Thymus (tissue), 11 donors: Measurements from ENCODE around the gene SLC6A18. TPM values are rescaled to one million over a fixed set of nuclear protein-coding genes. Genes with fewer than 3 reads are reported as not detected.
"Not testable (repeated sequence)": the region's sequence is repeated elsewhere in the genome, so short reads cannot be mapped to it uniquely, and the experiment has no call there.

ENCODE experiments used
- DNase-seq, 9 donors: peaks; one replicate each; pipeline ENCODE4 v3.0.0-alpha.2; 2013; ENCODE audit warnings: low spot score in 9 of 9, low read depth in 6 of 9, missing footprints in 1 of 9
- H3K27ac ChIP-seq, 2 donors: one replicate each; pipeline ENCODE4 v1.5.1; 2013; ENCODE audit warnings: control low read depth in 1 of 2, low read depth in 1 of 2, low read length in 1 of 2, mild to moderate bottlenecking in 1 of 2, moderate library complexity in 1 of 2
- H3K27me3 ChIP-seq, 2 donors: one replicate each; pipeline ENCODE4 v1.5.1; 2013; ENCODE audit warnings: low read length in 1 of 2; ENCODE audit not compliant: control insufficient read depth in 2 of 2, insufficient read depth in 1 of 2
- H3K36me3 ChIP-seq, 2 donors: one replicate each; pipeline ENCODE4 v1.5.1; 2013; ENCODE audit warnings: low read length in 1 of 2, mild to moderate bottlenecking in 1 of 2, moderate library complexity in 1 of 2; ENCODE audit not compliant: control insufficient read depth in 2 of 2, insufficient read depth in 2 of 2
- H3K4me1 ChIP-seq, 2 donors: one replicate each; pipeline ENCODE4 v1.5.1; 2013; ENCODE audit warnings: low read length in 2 of 2; ENCODE audit not compliant: control insufficient read depth in 2 of 2, insufficient read depth in 2 of 2
- H3K4me3 ChIP-seq, 2 donors: one replicate each; pipeline ENCODE4 v1.5.1; 2013; ENCODE audit warnings: low read length in 2 of 2, control low read depth in 1 of 2, mild to moderate bottlenecking in 1 of 2
- H3K9me3 ChIP-seq, 2 donors: one replicate each; pipeline ENCODE4 v1.5.1; 2013; ENCODE audit warnings: low read length in 1 of 2, mild to moderate bottlenecking in 1 of 2; ENCODE audit not compliant: control insufficient read depth in 2 of 2, insufficient read depth in 1 of 2
- WGBS: extraction: QIAGEN DNeasy Blood & Tissue Kit; methylation state at CpG from one replicate; pipeline ENCODE4 v1.1.7; 2013; 5-methylcytosine and 5-hydroxymethylcytosine counted together
- polyA plus RNA-seq: library from polyadenylated mRNA; stranded (reverse); fragments of 200-250 nt; gene quantifications from one replicate; pipeline ENCODE4 v1.2.3, GENCODE V29; 2013
- total RNA-seq: library from RNA; stranded (reverse); fragments of 120-200 nt; gene quantifications from one replicate; pipeline ENCODE4 v1.2.4, GENCODE V29; 2013
- donor health status: healthy.

Gene SLC6A18
- total and polyA plus RNA-seq, 2 donors: 0.05 TPM; not detected in 1

DNA sequence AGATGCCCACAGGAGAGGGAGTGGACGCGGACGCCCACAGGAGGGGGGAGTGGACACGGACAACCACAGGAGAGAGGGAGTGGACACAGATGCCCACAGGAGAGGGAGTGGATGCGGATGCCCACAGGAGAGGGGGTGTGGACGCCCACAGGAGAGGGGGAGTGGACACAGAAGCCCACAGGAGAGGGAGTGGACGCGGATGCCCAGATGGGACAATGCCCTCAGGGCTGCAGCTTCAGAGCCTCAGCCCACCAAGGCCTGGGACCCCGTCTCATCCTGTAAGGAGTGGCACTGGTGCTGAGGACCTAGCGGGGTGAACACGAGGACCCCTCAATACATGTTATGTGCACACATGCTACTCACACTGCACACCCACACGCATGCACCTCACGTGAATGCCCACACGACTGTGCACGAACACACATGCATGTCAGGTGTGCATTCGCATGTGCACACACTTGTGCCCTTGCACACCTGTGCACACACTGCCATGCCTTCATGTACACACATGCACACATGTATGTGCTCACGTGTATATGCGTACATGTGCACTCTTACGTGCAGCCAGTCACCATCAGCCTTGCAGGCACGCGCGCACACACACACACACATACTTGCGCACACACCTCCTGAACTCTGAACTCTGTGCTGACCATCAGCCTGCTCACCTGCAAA is 34.8 kb downstream of the SLC6A18 start:
- H3K27ac ChIP-seq: no peak overlapping the region
- H3K9me3 ChIP-seq: peaks cover 9 to 45% of the 10 kb centered on the region in 2 donors
- DNase-seq: no peak
- no peak overlapping the region for H3K4me3 ChIP-seq
- H3K4me1 ChIP-seq: peaks cover 7 to 15% of the 10 kb centered on the region in 2 donors
- WGBS: 98% methylated on average over 23 of the region's 23 CpGs
- H3K27me3 ChIP-seq: no peaks in the 10 kb centered on the region
- peaks cover 23 to 25% of the 10 kb centered on the region in 2 donors for H3K36me3 ChIP-seq

- H3K27me3 ChIP-seq: no peaks in the 10 kb centered on the region
- H3K4me3 ChIP-seq: no peak overlapping the region
- peaks cover 33 to 38% of the 10 kb centered on the region in 2 donors for H3K36me3 ChIP-seq
- H3K27ac ChIP-seq: no peak overlapping the region
- WGBS: 98% methylated on average over 10 of the region's 10 CpGs
- no peak for DNase-seq
- peaks cover 10 to 49% of the 10 kb centered on the region in 2 donors for H3K9me3 ChIP-seq
- peaks cover 0 to 3% of the 10 kb centered on the region in 2 donors for H3K4me1 ChIP-seq
Observed at GRCh38 chr5:1261643-1262042, 36.5 kb downstream of the SLC6A18 start.

DNA sequence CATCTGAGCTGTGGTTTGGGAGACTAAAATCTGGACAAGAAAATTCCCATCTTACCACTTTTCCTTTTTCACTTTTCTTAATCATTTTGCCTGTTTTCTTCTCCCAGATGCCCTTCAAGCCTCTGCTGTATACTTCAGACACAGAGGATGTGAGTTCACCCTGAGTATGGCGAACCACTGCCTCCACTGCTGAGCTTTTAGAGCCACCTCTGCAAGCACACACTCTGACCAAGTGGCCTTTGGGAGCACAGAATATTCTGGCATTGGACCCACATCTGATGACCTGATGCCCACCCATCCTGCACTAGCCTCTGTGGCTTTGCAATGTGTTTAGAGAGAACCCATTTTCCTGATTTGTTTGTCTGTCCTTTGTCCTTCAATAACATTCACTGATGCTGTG is 37.2 kb downstream of the SLC6A18 start:
- no peak overlapping the region for H3K4me3 ChIP-seq
- H3K27ac ChIP-seq: no peak overlapping the region
- DNase-seq: peak in 1 of 9 donors; percentile 35
- no peaks in the 10 kb centered on the region for H3K27me3 ChIP-seq
- H3K36me3 ChIP-seq: peaks cover 37 to 38% of the 10 kb centered on the region in 2 donors
- peaks cover 10 to 49% of the 10 kb centered on the region in 2 donors for H3K9me3 ChIP-seq
- H3K4me1 ChIP-seq: peaks cover 0 to 2% of the 10 kb centered on the region in 2 donors
- 98% methylated on average over 1 of the region's 1 CpG for WGBS

GRCh38 chr5:1264211-1264610 is 39.0 kb downstream of the SLC6A18 start:
- no peak for DNase-seq
- Histone ChIP-seq H3K27ac (no peak overlapping the region), H3K4me3 (no peak overlapping the region), H3K4me1 (peaks cover 0 to 4% of the 10 kb centered on the region in 2 donors), H3K27me3 (no peaks in the 10 kb centered on the region), H3K9me3 (peaks cover 10 to 49% of the 10 kb centered on the region in 2 donors), H3K36me3 (peaks cover 43 to 45% of the 10 kb centered on the region in 2 donors)
- 98% methylated on average over 18 of the region's 18 CpGs for WGBS

- H3K27ac ChIP-seq: no peak overlapping the region
- peaks cover 43 to 45% of the 10 kb centered on the region in 2 donors for H3K36me3 ChIP-seq
- H3K27me3 ChIP-seq: no peaks in the 10 kb centered on the region
- WGBS: 95% methylated on average over 15 of the region's 15 CpGs
- peaks cover 0 to 4% of the 10 kb centered on the region in 2 donors for H3K4me1 ChIP-seq
- peaks cover 10 to 47% of the 10 kb centered on the region in 2 donors for H3K9me3 ChIP-seq
- no peak overlapping the region for H3K4me3 ChIP-seq
- DNase-seq: no peak
Observed at GRCh38 chr5:1265026-1265425, 39.8 kb downstream of the SLC6A18 start.

DNA sequence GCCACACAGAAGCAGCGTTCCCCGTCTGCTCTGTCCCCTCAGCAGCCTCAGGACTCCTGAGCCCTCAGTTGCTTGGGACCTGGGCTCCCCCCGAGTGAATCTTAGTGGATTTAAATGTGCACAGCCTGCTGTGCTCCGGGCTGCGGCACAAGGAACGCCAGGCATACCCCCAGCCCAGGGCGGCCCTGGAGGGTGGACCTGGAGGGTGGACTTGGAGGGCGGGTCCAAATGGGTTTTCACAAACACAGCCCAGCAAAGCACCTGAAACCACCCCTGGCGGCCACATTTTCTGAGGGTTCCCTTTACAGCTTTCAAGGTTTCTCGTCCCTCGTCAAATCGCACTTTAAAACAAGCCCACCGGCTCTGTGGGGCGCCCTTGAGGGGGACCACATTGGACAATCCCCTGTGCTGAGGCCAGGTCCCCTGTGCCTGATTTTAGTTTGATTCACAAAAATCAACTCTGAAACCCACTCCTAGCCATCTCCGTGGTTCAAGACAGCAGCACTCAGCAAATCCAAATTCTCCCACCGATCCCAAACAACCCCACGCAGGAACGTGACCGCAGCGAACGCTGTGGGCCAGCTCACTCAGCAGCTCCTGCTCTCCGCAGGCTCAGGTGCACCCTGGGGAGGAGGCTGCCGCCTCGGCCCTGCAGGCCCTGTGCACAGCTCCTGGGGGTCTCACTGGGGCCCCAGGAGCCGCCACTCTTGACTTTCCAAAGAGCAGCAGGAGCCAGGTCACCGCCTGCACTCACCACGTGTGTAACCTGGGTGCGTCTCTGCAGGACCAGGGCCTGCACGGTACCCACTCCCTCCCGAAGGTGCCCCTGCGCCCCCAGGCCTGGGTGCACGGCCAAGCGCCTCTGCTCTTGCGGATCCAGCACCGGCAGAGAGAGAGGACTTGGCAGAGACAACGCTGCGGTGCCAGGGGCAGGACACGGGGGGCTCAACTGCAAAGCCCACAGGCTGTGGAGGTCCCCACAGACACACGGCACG is 40.6 kb downstream of the SLC6A18 start:
- Histone ChIP-seq H3K36me3 (peaks cover 43 to 45% of the 10 kb centered on the region in 2 donors), H3K9me3 (peaks cover 10 to 41% of the 10 kb centered on the region in 2 donors), H3K4me1 (peaks cover 0 to 4% of the 10 kb centered on the region in 2 donors), H3K27me3 (no peaks in the 10 kb centered on the region), H3K4me3 (no peak overlapping the region), H3K27ac (no peak overlapping the region)
- WGBS: 98% methylated on average over 40 of the region's 40 CpGs
- DNase-seq: no peak

GRCh38 chr5:1266791-1267190 is 41.6 kb downstream of the SLC6A18 start:
- H3K9me3 ChIP-seq: peaks cover 7 to 33% of the 10 kb centered on the region in 2 donors
- H3K4me3 ChIP-seq: no peak overlapping the region
- WGBS: 95% methylated on average over 9 of the region's 9 CpGs
- H3K27ac ChIP-seq: no peak overlapping the region
- no peaks in the 10 kb centered on the region for H3K27me3 ChIP-seq
- peaks cover 38 to 50% of the 10 kb centered on the region in 2 donors for H3K36me3 ChIP-seq
- no peak for DNase-seq
- H3K4me1 ChIP-seq: peaks cover 0 to 4% of the 10 kb centered on the region in 2 donors

DNA sequence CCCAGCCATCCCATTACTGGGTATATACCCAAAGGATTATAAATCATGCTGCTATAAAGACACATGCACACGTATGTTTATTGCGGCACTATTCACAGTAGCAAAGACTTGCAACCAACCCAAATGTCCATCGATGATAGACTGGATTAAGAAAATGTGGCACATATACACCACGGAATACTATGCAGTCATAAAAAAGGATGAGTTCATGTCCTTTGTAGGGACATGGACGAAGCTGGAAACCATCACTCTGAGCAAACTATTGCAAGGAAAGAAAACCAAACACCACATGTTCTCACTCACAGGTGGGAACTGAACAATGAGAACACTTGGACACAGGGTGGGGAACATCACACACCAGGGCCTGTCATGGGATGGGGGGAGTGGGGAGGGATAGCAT is 42.3 kb downstream of the SLC6A18 start:
- 98% methylated on average over 5 of the region's 5 CpGs for WGBS
- not testable (repeated sequence) for H3K4me1 ChIP-seq, DNase-seq, H3K27me3 ChIP-seq, H3K27ac ChIP-seq, H3K4me3 ChIP-seq
- Histone ChIP-seq H3K36me3 (peaks cover 38 to 49% of the 10 kb centered on the region in 2 donors), H3K9me3 (peaks cover 5 to 29% of the 10 kb centered on the region in 2 donors)

DNA sequence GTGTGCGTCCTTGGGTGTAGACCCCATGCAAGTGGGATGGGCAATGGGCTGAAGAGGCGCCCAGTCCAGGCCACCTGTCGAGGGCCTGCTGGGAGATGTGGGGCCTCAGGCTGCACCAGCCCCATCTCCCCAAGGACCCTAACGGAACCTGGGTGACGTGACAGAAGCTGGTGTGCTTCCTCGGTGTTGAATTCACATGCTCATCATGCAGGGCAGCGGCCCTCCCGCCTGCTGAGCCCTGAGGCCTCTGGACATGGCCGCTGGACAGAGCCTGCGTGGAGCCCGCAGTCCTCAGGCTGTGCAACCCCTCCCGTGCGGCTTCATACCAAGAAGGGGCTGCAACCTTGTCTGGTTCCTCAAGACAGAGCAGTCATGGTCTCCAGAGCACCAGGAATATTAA is 42.9 kb downstream of the SLC6A18 start:
- WGBS: 97% methylated on average over 13 of the region's 13 CpGs
- H3K4me3 ChIP-seq: no peak overlapping the region
- H3K27me3 ChIP-seq: no peaks in the 10 kb centered on the region
- DNase-seq: no peak
- peaks cover 0 to 4% of the 10 kb centered on the region in 2 donors for H3K4me1 ChIP-seq
- no peak overlapping the region for H3K27ac ChIP-seq
- H3K36me3 ChIP-seq: peaks cover 36 to 43% of the 10 kb centered on the region in 2 donors
- peaks cover 3 to 23% of the 10 kb centered on the region in 2 donors for H3K9me3 ChIP-seq
